Pancreas (tissue), 10 donors: ENCODE measurements around the gene POLDIP3. TPM values are rescaled to one million over a fixed set of nuclear protein-coding genes. Genes with fewer than 3 reads are reported as not detected.
A peak's percentile ranks its signal among the peaks of the same experiment; 100 is the strongest.

Experiments
- ATAC-seq, 4 donors: fragments of 200-7000 bp; cut with Tn5 transposase; one replicate each; pipeline versions ENCODE4 v1.8.0 to v1.9.1; 2020; ENCODE audit warnings: mild to moderate bottlenecking in 4 of 4, moderate library complexity in 4 of 4
- DNase-seq, 6 donors: peaks; one replicate each; pipeline ENCODE4 v3.0.0-alpha.2; 2020
- FAIRE-seq: peaks from 2 replicates; lab custom pipeline; 2012; peaks lifted over from hg19 to GRCh38; lab: Jason Lieb, UNC
- H3K27ac ChIP-seq, 4 donors: fragments of 200-600 bp; sonication (generic); 1 replicate in 3 of 4; 2 replicates in 1 of 4; pipeline versions ENCODE4 v1.5.0 to v1.8.0; 2020
- H3K27me3 ChIP-seq, 4 donors: fragments of 200-600 bp; one replicate each; pipeline ENCODE4 v1.8.0; 2021
- H3K36me3 ChIP-seq, 3 donors: fragments of 200-600 bp; sonication (generic) in 1 of 3; one replicate each; pipeline versions ENCODE4 v1.5.0 to v1.8.0; 2020 to 2021
- H3K4me1 ChIP-seq, 3 donors: fragments of 200-600 bp; one replicate each; pipeline ENCODE4 v1.8.0; 2021
- H3K4me3 ChIP-seq, 4 donors: fragments of 200-600 bp; sonication (generic) in 2 of 4; one replicate each; pipeline versions ENCODE4 v1.5.0 to v1.8.0; 2020 to 2021
- H3K9me3 ChIP-seq, 4 donors: fragments of 200-600 bp; one replicate each; pipeline ENCODE4 v1.8.0; 2021
- CTCF ChIP-seq, 4 donors: fragments of 200-600 bp; sonication (generic) in 3 of 4; IDR thresholded peaks; one replicate each; pipeline versions ENCODE4 v1.5.0 to v1.8.0; 2021; ENCODE audit warnings: antibody characterized with exemption in 4 of 4
- WGBS, 2 donors: extraction: QIAGEN DNeasy Blood & Tissue Kit; methylation state at CpG; one replicate each; pipeline ENCODE4 v1.1.7; 2013; 5-methylcytosine and 5-hydroxymethylcytosine counted together
- intact Hi-C, 3 donors: fragments of 100-400 bp; cut with DNase I; formaldehyde crosslinking; loops; one replicate each; pipeline versions ENCODE4 v1.11.1 to v1.14.2; 2022
- polyA plus RNA-seq, 2 donors: library from polyadenylated mRNA; stranded (reverse); fragments of 200-250 nt; gene quantifications; one replicate each; pipeline ENCODE4 v1.2.3, GENCODE V29; 2013
- total RNA-seq, 6 donors: library from RNA; stranded (reverse); fragmentation: NEBNext Ultra II Directional in 4 of 6; extraction: Animal tissue kit (Norgen Biotek cat#: 25700) in 4 of 6; gene quantifications; one replicate each; pipeline versions ENCODE4 v1.2.1 to v1.2.4, GENCODE V29; 2021 to 2023
- donor health status: healthy with polysubstance abuse.
- donor health status: DM: no; HTN: no; CAD: no; lungs with moderate emphysema.
- donor health status: DM: no; HTN: no; CAD: no.
- donor health status: control.
- donor health status: control.
- donor health status: Bipolar disorder and iron deficiency.
- donor health status: DM: yes; HTN: yes; CAD: no.
- donor health status: DM: no; HTN: no; CAD: no.
- donor health status: DM: no; HTN: no; CAD: no.
- donor health status: DM: yes; HTN: yes; CAD: no.

Gene POLDIP3
- total RNA-seq, result 10 to 100 TPM; 23.3 to 35.2 (median 28.7) TPM
- polyA plus RNA-seq, result 10 to 100 TPM; 14.6 to 28.6 TPM

GRCh38 chr22:42614312-42615091 is at the start of gene POLDIP3:
TSS of gene POLDIP3 (minus strand) at chr22:42614883. CDS start at chr22:42614857, 26 bp downstream.
- Histone ChIP-seq H3K4me1 (peaks cover 18 to 49% (median 37%) of the 10 kb centered on the region in 3 donors), H3K4me3 (peak within 1 kb of the TSS; percentile 61 to 78 (median 68)), H3K27ac (peak within 1 kb of the TSS; percentile 88 to 98 (median 97)), H3K9me3 (no peaks in the 10 kb centered on the region), H3K36me3 (peaks cover 3 to 8% (median 4%) of the 10 kb centered on the region in 3 donors), H3K27me3 (no peaks in the 10 kb centered on the region)
- FAIRE-seq, result peak; percentile 90
- peak; percentile 98 to 100 (median 99) for DNase-seq
- intact Hi-C loops, result no loop called here
- ATAC-seq, result peak; percentile 90 to 94 (median 90)
- WGBS, 2 donors, result 0 to 1% methylated on average over 68 to 85 of the region's 85 CpGs
- TF ChIP-seq CTCF (IDR thresholded peaks at IDR 0.05), result peak in 1 of 4 donors; percentile 8

- Histone ChIP-seq H3K27me3 (no peaks in the 10 kb centered on the region), H3K27ac (no peak overlapping the region), H3K4me1 (no peaks in the 10 kb centered on the region), H3K36me3 (no peaks in the 10 kb centered on the region), H3K9me3 (no peaks in the 10 kb centered on the region), H3K4me3 (peak overlapping the region; percentile 23 to 48 (median 38))
- WGBS, 2 donors, result 3 to 7% methylated on average over 40 to 68 of the region's 68 CpGs
- TF ChIP-seq CTCF (IDR thresholded peaks at IDR 0.05), result peak; percentile 69 to 84 (median 76)
- ATAC-seq (peak; percentile 88 to 97 (median 96)), DNase-seq (peak; percentile 67 to 97 (median 84)), FAIRE-seq (no peak)
- intact Hi-C loops, result loop anchor here in 1 of 3 donors (10.0 kb wide), 1 partner anchor 123 kb away; no protein-coding TSS in a partner anchor
Observed at GRCh38 chr22:42661985-42662831, 47.5 kb upstream of the POLDIP3 start.

- WGBS, 2 donors, result 88 to 93% methylated on average over 8 of the region's 8 CpGs
Observed at GRCh38 chr22:42656578-42656977, 41.9 kb upstream of the POLDIP3 start.

GRCh38 chr22:42655693-42656092 is 41.0 kb upstream of the POLDIP3 start:
- Histone ChIP-seq H3K9me3 (no peaks in the 10 kb centered on the region), H3K36me3 (no peaks in the 10 kb centered on the region), H3K27me3 (no peaks in the 10 kb centered on the region), H3K27ac (no peak overlapping the region), H3K4me1 (no peaks in the 10 kb centered on the region), H3K4me3 (no peak overlapping the region)
- FAIRE-seq (no peak), ATAC-seq (peak in 1 of 4 donors; percentile 68), DNase-seq (no peak)
- intact Hi-C loops, result no loop called here
- TF ChIP-seq CTCF (IDR thresholded peaks at IDR 0.05), result no peak
- WGBS, 2 donors, result 58 to 69% methylated on average over 9 of the region's 9 CpGs

More at GRCh38 chr22:42656578-42656977, 41.9 kb upstream of the POLDIP3 start:
- TF ChIP-seq CTCF (IDR thresholded peaks at IDR 0.05), result no peak
- Histone ChIP-seq H3K27me3 (no peaks in the 10 kb centered on the region), H3K4me3 (no peak overlapping the region), H3K27ac (no peak overlapping the region), H3K4me1 (no peaks in the 10 kb centered on the region), H3K36me3 (no peaks in the 10 kb centered on the region), H3K9me3 (no peaks in the 10 kb centered on the region)
- intact Hi-C loops, result no loop called here
- ATAC-seq, result no peak
- DNase-seq, result no peak
- FAIRE-seq, result no peak
